MM.1S (cell line): ENCODE measurements around the gene GCLC.

Experiments used
- DNase-seq: peaks from one replicate; pipeline ENCODE4 v3.0.0-alpha.2; 2015
- H2AFZ ChIP-seq: fragments of 300-600 bp; sonication (generic); 2 replicates; pipeline ENCODE4 v1.6.0; 2016; ENCODE audit warnings: antibody characterized with exemption, low read length
- H3F3A ChIP-seq: fragments of 300-600 bp; sonication (generic); 2 replicates; pipeline ENCODE4 v1.6.1; 2016; ENCODE audit warnings: mild to moderate bottlenecking, antibody characterized with exemption, low read length, moderate library complexity, mixed read lengths; ENCODE audit not compliant: insufficient read depth
- H3K27ac ChIP-seq: fragments of 300-600 bp; sonication (generic); 2 replicates; pipeline ENCODE4 v1.5.1; 2016; ENCODE audit warnings: mild to moderate bottlenecking, low read length
- H3K27me3 ChIP-seq: fragments of 300-600 bp; sonication (generic); replicated peaks from 2 replicates; pipeline ENCODE4 v1.6.0; 2016; ENCODE audit warnings: low read length; ENCODE audit not compliant: insufficient read depth
- H3K36me3 ChIP-seq: fragments of 300-600 bp; sonication (generic); replicated peaks from 2 replicates; pipeline ENCODE4 v1.6.1; 2016; ENCODE audit warnings: mild to moderate bottlenecking, low read length, mixed read lengths; ENCODE audit not compliant: insufficient read depth
- H3K4me1 ChIP-seq: fragments of 300-600 bp; sonication (generic); 2 replicates; pipeline ENCODE4 v1.6.1; 2016; ENCODE audit warnings: low read length, mixed read lengths
- H3K4me2 ChIP-seq: fragments of 300-600 bp; sonication (generic); 2 replicates; pipeline ENCODE4 v1.6.0; 2016; ENCODE audit warnings: low read depth, low read length
- H3K4me3 ChIP-seq: fragments of 300-600 bp; sonication (generic); 2 replicates; pipeline ENCODE4 v1.5.1; 2016; ENCODE audit warnings: low read length, mixed read lengths
- H3K79me2 ChIP-seq: fragments of 300-600 bp; sonication (generic); 2 replicates; pipeline ENCODE4 v1.6.1; 2016; ENCODE audit warnings: mixed run types, low read length, mixed read lengths
- H3K9ac ChIP-seq: fragments of 300-600 bp; sonication (generic); 2 replicates; pipeline ENCODE4 v1.6.1; 2016; ENCODE audit warnings: low read length, mixed read lengths
- H3K9me2 ChIP-seq: fragments of 300-600 bp; sonication (generic); replicated peaks from 2 replicates; pipeline ENCODE4 v1.6.1; 2016; ENCODE audit warnings: mild to moderate bottlenecking, low read length, mixed read lengths; ENCODE audit not compliant: insufficient read depth
- H3K9me3 ChIP-seq: fragments of 300-600 bp; sonication (generic); replicated peaks from 2 replicates; pipeline ENCODE4 v1.6.1; 2016; ENCODE audit warnings: mild to moderate bottlenecking, low read length, mixed read lengths; ENCODE audit not compliant: insufficient read depth
- H4K20me1 ChIP-seq: fragments of 300-600 bp; sonication (generic); 2 replicates; pipeline ENCODE4 v1.6.1; 2016; ENCODE audit warnings: mild to moderate bottlenecking, low read length, moderate library complexity, mixed read lengths; ENCODE audit not compliant: insufficient read depth
- EZH2 ChIP-seq: fragments of 300-600 bp; sonication (generic); optimal IDR thresholded peaks from 2 replicates; pipeline ENCODE3; 2017; ENCODE audit warnings: low read depth, mild to moderate bottlenecking, antibody characterized with exemption, low read length, mixed read lengths
- EZH2phosphoT487 ChIP-seq: fragments of 300-600 bp; sonication (generic); IDR thresholded peaks from 2 replicates; pipeline ENCODE4 v1.6.1; 2018; ENCODE audit warnings: antibody characterized with exemption, low read length
- TF ChIP-seq, protein P1 (sequence below): fragments of 300-600 bp; sonication (generic); IDR thresholded peaks from 2 replicates; pipeline ENCODE4 v1.5.1; 2016; ENCODE audit warnings: antibody characterized with exemption, low read length, mixed read lengths

Gene GCLC

DNA sequence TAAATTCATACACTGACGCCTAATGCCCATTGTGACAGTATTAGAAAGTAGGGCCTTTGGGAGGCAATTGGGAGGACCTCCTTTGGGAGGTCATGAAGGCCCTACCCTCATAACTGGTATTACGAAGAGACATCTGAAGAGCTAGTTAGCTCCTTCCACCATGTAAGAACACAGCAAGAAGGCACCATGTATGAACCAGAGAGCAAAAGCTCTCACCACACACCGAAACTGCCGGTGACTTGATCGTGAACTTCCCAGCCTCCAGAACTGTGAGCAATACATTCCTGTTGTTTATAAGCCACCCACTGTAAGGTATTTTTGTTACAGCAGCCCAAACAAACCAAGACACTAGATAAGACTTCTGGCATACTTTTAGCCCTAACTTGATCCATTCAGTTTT is 41.8 kb downstream of the GCLC start:
- H3F3A ChIP-seq: no peaks in the 10 kb centered on the region
- no peak overlapping the region for H3K9ac ChIP-seq
- no peaks in the 10 kb centered on the region for H3K36me3 ChIP-seq
- no peaks in the 10 kb centered on the region for H3K27me3 ChIP-seq
- TF ChIP-seq, protein P1, sequence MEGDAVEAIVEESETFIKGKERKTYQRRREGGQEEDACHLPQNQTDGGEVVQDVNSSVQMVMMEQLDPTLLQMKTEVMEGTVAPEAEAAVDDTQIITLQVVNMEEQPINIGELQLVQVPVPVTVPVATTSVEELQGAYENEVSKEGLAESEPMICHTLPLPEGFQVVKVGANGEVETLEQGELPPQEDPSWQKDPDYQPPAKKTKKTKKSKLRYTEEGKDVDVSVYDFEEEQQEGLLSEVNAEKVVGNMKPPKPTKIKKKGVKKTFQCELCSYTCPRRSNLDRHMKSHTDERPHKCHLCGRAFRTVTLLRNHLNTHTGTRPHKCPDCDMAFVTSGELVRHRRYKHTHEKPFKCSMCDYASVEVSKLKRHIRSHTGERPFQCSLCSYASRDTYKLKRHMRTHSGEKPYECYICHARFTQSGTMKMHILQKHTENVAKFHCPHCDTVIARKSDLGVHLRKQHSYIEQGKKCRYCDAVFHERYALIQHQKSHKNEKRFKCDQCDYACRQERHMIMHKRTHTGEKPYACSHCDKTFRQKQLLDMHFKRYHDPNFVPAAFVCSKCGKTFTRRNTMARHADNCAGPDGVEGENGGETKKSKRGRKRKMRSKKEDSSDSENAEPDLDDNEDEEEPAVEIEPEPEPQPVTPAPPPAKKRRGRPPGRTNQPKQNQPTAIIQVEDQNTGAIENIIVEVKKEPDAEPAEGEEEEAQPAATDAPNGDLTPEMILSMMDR: no peak
- TF ChIP-seq EZH2 (no peak), EZH2phosphoT487 (no peak)
- H3K27ac ChIP-seq: no peak overlapping the region
- no peaks in the 10 kb centered on the region for H4K20me1 ChIP-seq
- H2AFZ ChIP-seq: no peak overlapping the region
- H3K4me1 ChIP-seq: no peaks in the 10 kb centered on the region
- no peaks in the 10 kb centered on the region for H3K9me2 ChIP-seq
- no peak overlapping the region for H3K4me3 ChIP-seq
- DNase-seq: no peak
- H3K79me2 ChIP-seq: no peaks in the 10 kb centered on the region
- no peaks in the 10 kb centered on the region for H3K9me3 ChIP-seq
- no peak overlapping the region for H3K4me2 ChIP-seq

DNA sequence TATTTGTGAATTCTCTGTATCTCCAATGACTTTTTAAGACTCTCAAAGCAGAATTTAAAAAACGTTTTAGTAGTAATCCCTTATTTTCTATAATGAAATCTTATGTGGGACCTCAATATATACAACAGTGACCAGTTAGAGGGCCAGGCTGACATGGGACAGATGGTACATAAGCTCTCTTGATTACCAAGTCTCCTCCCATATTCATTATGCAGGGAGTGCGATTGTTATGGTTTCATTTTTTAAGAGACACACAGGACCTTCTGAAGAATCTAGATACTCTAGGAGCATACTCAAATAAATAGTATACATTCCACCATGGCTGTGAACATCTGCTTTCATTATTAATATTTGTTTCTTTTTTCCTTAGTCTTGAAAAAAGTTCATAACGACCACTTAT is 43.5 kb downstream of the GCLC start:
- Histone ChIP-seq H3K4me1 (no peaks in the 10 kb centered on the region), H3K9ac (no peak overlapping the region), H3K27ac (no peak overlapping the region), H3K4me2 (no peak overlapping the region), H4K20me1 (no peaks in the 10 kb centered on the region), H3K9me3 (no peaks in the 10 kb centered on the region), H3F3A (no peaks in the 10 kb centered on the region), H3K27me3 (no peaks in the 10 kb centered on the region), H3K79me2 (no peaks in the 10 kb centered on the region), H2AFZ (no peak overlapping the region), H3K4me3 (no peak overlapping the region), H3K36me3 (no peaks in the 10 kb centered on the region), H3K9me2 (no peaks in the 10 kb centered on the region)
- TF ChIP-seq, protein P1: no peak
- TF ChIP-seq EZH2phosphoT487 (no peak), EZH2 (no peak)
- no peak for DNase-seq

DNA sequence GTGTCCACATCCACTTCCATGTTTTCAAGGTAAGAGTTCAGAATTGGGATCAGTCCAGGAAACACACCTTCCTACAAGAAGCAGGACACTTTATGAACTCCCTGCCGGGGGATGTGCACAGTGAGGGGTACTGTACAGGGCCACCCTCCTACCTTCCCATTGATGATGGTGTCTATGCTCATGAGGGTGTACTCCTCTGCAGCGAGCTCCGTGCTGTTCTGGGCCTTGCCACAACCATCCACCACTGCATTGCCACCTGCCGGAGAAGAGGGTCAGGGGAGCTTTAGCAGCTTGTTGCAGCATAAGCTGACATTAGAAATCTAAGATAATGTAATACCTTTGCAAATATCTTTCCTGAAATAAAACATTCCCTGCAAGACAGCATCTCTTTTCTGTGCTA is 44.8 kb downstream of the GCLC start:
- H2AFZ ChIP-seq: no peak overlapping the region
- no peak overlapping the region for H3K4me3 ChIP-seq
- H3K36me3 ChIP-seq: no peaks in the 10 kb centered on the region
- no peak overlapping the region for H3K4me2 ChIP-seq
- H3K9me3 ChIP-seq: no peaks in the 10 kb centered on the region
- H3K4me1 ChIP-seq: no peaks in the 10 kb centered on the region
- no peaks in the 10 kb centered on the region for H3F3A ChIP-seq
- H3K79me2 ChIP-seq: no peaks in the 10 kb centered on the region
- TF ChIP-seq EZH2: no peak
- no peak for TF ChIP-seq EZH2phosphoT487
- TF ChIP-seq, protein P1: no peak
- no peaks in the 10 kb centered on the region for H3K27me3 ChIP-seq
- H3K9ac ChIP-seq: no peak overlapping the region
- no peaks in the 10 kb centered on the region for H4K20me1 ChIP-seq
- no peak overlapping the region for H3K27ac ChIP-seq
- DNase-seq: no peak
- H3K9me2 ChIP-seq: no peaks in the 10 kb centered on the region
